HG02885 (cell line): ENCODE results near the gene PCK2.

ENCODE experiments used
- ATAC-seq: cut with Tn5 transposase; IDR thresholded peaks from one replicate; pipeline ENCODE4 v1.9.1; 2021; ENCODE audit warnings: mild to moderate bottlenecking; ENCODE audit not compliant: unreplicated experiment, poor library complexity

Gene PCK2

DNA sequence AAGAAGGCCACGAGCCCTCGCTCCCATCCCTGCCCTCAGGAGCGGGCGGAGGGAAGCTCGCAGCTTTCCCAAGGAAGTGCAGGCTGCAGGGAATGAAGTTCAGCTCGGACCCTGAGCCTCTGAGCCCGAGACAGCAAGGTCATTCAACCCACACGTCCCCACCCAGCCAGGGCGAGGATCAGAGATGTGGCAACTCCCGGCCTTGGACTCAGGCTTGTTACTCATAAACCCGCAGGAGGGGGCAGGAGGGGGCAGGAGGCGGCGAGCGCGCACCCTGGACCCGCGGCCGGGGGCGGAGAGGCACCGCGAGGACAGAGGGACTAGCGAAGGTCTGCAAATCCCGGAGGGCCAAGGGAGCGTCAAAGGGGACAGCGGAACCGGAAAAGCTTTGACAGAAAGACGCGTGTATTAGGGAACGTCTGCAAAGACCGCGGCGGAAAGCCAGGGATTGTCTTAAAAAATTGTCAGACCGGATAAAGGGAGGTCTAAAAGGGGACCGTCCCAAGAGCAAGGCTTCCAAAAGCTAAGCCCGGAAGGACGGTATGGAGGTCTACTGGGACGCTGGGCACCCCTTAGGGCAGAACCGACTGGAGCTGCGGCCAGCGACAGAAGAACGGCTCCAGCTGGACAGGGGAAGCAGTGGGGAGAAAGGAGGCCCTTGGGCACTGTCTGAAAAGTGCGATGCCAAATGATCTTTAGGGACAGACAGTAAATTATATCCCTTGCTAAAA is 19.9 kb downstream of the PCK2 start:
- peak; percentile 24 for ATAC-seq

- ATAC-seq: peak; percentile 86
These were observed 20.7 kb downstream of the PCK2 start, which contains the start of the genes DCAF11 and NRL for GRCh38 chr14:24114532-24115421. Gene DCAF11 (plus strand): TSS chr14:24114777. CDS start chr14:24115595, 818 bp downstream. Gene NRL (minus strand): TSS chr14:24114949. CDS start chr14:24082848, 32,101 bp downstream.

GRCh38 chr14:24115422-24116127 is 21.5 kb downstream of the PCK2 start:
- ATAC-seq: no peak

- ATAC-seq: no peak
These were observed 22.2 kb downstream of the PCK2 start for GRCh38 chr14:24116128-24116814.

- no peak for ATAC-seq
These were observed 23.1 kb downstream of the PCK2 start for GRCh38 chr14:24117179-24117578.

- ATAC-seq: no peak
These were observed 25.6 kb downstream of the PCK2 start for GRCh38 chr14:24119691-24120090.

- ATAC-seq: no peak
These were observed 27.1 kb downstream of the PCK2 start for GRCh38 chr14:24121210-24121609.

- no peak for ATAC-seq
These were observed 28.3 kb downstream of the PCK2 start for GRCh38 chr14:24122416-24122815.

GRCh38 chr14:24122898-24123297 is 28.8 kb downstream of the PCK2 start:
- no peak for ATAC-seq

- peak; percentile 58 for ATAC-seq
These were observed 29.6 kb downstream of the PCK2 start for GRCh38 chr14:24123424-24124417.

- ATAC-seq: no peak
These were observed 32.8 kb downstream of the PCK2 start for GRCh38 chr14:24126939-24127338.

GRCh38 chr14:24127673-24128072 is 33.6 kb downstream of the PCK2 start:
- ATAC-seq: no peak

- ATAC-seq: no peak
These were observed 35.4 kb downstream of the PCK2 start for GRCh38 chr14:24129410-24129998.

DNA sequence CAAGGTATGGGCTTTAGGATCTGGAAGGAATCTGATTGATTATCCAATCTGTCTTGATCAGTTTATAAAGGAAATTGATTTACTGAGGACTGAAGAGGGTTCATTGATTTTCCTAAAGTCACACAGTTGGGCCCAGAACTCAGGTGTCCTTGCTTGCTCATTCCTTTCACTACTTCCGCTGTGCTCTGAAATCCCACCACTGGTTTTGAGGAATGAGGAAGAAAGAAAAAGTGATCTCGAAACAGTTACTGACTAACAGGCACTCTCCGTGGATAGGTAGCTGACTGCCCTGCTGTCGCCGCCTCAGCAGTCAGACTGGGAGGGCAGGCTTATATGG is 36.2 kb downstream of the PCK2 start, which contains the start of gene FITM1:
Gene FITM1, plus strand, starts transcription at position 280 of the 337 bp plus-strand sequence. CDS start 905 bp downstream, outside the sequence.
- no peak for ATAC-seq

DNA sequence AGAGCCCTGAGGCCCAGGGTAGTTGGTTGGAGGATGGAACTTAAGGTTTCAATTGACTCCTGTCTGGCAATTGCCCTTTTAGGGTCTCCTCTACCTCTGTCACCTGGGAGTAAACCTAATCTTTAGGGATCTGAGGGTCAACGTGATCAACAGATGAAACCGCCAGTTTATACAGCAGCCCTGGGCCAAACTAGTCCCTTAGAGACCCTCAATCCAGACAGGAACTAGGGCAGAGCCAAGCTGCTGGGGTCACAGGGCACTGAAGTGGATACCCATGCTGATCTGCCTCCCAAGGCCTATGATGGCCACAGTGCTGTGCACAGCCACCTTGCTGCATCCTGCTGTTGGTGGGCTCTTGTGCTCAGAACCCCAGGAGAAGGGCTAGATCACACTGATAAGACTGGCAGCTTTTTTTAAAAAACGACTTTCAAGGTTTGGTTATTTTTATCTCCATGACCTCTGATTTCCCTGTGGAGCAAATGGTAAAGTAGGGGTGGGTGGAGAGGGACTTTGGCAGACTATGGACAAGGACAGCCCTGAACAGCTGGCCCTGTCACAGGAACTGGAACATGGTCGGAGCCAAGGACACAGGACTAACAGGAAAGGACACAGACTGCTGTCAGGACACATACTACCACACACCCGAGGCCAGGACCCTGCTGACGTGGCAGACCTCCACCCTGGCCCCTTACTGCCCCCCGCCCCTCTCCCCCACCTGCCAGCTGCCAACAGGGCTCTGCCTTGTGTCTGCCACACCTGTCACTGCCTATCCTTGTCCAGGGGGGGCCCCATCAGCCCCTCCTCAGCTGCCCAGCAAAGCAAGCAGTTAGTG is 36.8 kb downstream of the PCK2 start:
- no peak for ATAC-seq

GRCh38 chr14:24131549-24131966 is 37.4 kb downstream of the PCK2 start:
- no peak for ATAC-seq

GRCh38 chr14:24132061-24132685 is 38.1 kb downstream of the PCK2 start:
- ATAC-seq: no peak
